ENCODE results near the gene ZNF658. TPM values are rescaled to one million over a fixed set of nuclear protein-coding genes. Genes with fewer than 3 reads are reported as not detected.
"Not testable (repeated sequence)": the region's sequence is repeated elsewhere in the genome, so short reads cannot be mapped to it uniquely, and the experiment has no call there.

ZNF658 gene
- 1 to 10 TPM; 6.8 to 9.0 (median 7.5) TPM for polyA plus RNA-seq (ENCODE audit: insufficient read depth in 1 of 5, insufficient read length in 5 of 5, low replicate concordance in 1 of 5)
- long read RNA-seq, donor 1, full-length matches to known transcripts = 3 of 3 reads
- long read RNA-seq, donor 1, partial matches to known transcripts = 0 of 3 reads
- long read RNA-seq, donor 1, other reads (novel, unspliced or antisense) = 0 of 3 reads
- long read RNA-seq, donor 2 = 0 reads
- long read RNA-seq, donor 3, full-length matches to known transcripts = 2 of 2 reads
- long read RNA-seq, donor 3, partial matches to known transcripts = 0 of 2 reads
- long read RNA-seq, donor 3, other reads (novel, unspliced or antisense) = 0 of 2 reads
- long read RNA-seq, donor 4, full-length matches to known transcripts = 3 of 3 reads
- long read RNA-seq, donor 4, partial matches to known transcripts = 0 of 3 reads
- long read RNA-seq, donor 4, other reads (novel, unspliced or antisense) = 0 of 3 reads
- long read RNA-seq, donor 5, full-length matches to known transcripts = 1 of 1 reads
- long read RNA-seq, donor 5, partial matches to known transcripts = 0 of 1 reads
- long read RNA-seq, donor 5, other reads (novel, unspliced or antisense) = 0 of 1 reads
- long read RNA-seq, donor 6, full-length matches to known transcripts = 2 of 2 reads
- long read RNA-seq, donor 6, partial matches to known transcripts = 0 of 2 reads
- long read RNA-seq, donor 6, other reads (novel, unspliced or antisense) = 0 of 2 reads
- long read RNA-seq, donor 7, full-length matches to known transcripts = 1 of 1 reads
- long read RNA-seq, donor 7, partial matches to known transcripts = 0 of 1 reads
- long read RNA-seq, donor 7, other reads (novel, unspliced or antisense) = 0 of 1 reads
- long read RNA-seq, donor 8 = 0 reads

DNA sequence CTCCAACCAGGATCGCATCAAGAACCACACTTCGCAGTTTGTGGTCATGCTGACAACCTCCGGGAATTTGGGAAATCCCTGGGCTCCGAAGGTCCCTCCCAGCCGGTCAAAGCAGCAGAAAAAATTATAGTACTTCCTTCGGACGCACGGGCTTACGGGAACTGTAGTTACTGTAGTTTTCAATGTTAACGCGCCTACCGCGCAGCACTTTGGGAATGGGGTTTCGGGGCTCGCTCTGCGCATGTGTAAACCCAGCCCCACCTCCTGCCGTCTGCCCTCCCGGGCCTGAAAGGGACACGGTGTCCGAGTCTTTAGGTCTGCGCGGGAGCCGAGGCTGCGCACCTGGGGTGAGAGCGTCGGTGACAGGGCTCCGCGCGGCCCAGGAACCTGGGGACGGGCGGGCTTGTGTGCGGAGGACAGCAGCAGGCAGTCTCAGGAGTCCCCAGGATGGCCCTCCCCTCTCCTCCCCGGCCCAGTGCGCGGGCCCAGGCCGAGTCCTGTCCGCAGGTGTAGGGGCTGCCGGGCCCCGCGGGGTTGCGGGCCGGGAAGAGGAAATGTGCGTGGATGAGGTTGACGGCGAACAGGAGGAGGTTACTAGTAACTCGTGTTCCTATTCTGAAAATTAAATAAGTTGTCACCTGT, at the start of gene ZNF658:
ZNF658 (plus strand) TSS at position 236 of the 642 bp plus-strand sequence. CDS start 2,837 bp downstream, outside the sequence.
- peak; percentile 74 to 80 for DNase-seq

DNA sequence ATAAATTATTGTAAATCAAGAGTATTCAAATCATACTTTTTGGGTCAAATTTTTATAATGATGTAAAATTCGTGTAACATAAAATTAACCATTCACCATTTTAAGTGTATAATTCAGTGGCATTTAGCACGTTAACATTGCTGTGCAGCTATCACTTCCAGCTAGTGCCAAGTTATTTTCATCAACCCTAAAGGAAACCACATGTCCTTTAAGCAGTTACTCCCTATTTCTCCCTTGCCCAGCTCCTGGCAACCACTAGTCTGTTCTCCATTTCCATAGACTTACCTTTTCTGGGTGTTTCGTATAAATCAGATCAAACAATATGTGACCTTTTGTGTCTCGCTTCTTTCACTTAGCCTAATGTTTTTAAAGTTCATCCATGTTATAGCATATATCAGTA, 38.8 kb upstream of the ZNF658 start:
- not testable (repeated sequence) for DNase-seq

DNA sequence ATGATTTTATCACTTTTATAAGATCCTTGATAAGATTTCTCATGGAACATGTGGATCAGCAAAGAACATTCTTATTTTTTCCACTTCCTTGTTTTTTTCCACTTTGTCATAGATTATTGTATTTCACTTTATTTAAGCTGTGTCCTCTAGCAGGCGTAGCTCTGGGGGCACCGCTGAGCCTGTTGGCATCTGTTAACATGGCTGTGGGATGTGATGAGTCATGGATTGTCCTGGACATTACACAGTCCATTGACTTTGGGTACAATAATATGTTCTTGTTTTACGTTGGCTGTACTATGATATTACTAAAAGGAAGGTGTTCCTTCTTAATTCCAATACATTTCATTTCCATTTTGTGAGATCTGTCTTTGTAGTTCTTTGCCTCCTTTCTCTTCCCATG, 31.9 kb upstream of the ZNF658 start:
- DNase-seq = not testable (repeated sequence)

DNA sequence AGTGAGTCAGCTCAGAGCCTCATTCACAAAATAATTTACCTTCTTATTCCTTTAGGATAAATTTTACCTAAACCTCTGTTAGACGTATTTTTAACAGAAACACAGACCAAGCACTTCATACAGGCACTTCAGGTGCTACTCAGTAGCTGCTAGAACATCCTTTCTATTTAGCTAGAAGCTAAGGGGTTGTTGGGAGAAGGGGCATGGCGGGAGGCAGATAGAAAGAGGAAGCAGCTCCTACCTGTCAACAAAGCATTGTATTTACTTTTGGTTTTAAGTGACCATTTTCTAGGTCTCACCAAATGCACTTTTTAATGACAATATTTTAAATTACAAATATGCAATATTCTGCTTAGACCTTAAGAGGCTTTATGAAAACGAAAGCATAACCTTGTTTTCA, 19.9 kb upstream of the ZNF658 start:
- not testable (repeated sequence) for DNase-seq

DNA sequence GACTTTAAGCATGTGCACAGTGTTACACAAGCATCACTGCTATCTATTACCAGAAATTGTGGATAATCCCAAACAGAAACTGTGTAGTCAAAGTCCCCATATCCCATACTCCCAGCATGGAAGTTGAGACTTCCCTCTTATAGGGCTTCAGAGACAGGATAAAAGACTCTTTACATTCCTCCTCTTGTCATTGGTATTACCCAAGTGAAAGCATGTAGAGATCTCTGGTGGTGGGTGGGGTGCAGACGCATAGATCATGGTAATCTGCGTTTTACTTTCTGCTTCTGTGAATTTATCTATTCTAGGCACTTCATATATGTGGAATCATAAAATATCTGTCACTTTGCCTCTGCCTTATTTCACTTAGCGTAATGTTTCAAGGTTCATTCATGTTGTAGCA, 18.7 kb upstream of the ZNF658 start:
- not testable (repeated sequence) for DNase-seq

DNA sequence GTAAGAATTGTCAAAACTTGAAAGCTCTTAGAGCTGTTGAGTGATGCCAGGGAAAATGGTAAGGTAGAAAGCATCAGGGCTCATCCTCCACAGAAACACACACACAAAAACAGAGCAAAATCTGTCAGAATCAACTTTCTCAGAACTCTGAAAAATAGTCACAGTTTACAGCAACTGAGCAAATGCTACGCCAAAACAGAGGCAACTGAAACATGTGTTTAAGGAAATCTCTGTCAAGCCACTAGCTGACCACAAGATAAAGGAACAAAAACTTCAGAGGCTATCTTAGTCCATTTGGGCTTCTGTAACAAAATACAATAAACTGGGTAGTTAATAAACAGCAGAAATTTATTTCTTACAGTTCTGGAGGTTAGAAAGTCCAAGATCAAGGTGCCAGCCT, 10.2 kb upstream of the ZNF658 start:
- DNase-seq = not testable (repeated sequence)

DNA sequence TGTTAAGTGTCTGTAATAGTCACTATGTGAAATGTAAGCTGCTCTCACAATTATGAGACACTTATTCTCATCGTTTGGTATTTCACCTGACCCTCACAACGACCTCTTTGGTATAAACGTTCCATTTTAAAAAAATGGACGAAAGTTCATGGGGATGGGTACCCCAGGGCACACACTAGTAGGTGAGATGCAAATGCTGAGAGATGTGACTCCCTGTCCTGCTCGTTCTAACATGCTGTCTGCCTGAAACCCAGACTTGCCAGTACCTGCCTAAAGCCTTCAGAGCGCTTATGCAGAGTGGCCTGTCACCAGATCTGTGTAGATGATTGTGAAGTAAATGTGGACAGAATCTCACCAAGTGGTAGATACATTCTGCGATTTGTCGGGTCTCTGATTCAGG, 616 bp downstream of the ZNF658 start:
- DNase-seq = not testable (repeated sequence)

DNA sequence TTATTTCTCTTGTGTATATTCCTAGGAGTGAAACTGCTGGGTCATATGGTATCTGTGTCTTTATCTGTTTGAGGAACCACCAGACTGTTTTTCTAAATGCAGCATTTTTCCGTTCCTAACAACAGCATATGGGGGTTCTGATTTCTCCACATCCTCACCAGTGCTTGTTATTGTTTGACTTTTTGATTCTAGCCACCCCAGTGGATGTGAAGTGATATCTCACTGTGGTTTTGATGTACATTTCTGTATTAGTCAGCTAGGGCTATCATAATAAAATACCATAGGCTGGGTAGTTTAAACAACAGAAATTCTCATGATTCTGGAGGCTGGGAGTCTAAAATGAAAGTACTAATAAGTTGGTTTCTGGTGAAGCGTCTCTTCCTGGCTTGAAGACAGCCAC, 9.0 kb downstream of the ZNF658 start:
- DNase-seq = not testable (repeated sequence)

DNA sequence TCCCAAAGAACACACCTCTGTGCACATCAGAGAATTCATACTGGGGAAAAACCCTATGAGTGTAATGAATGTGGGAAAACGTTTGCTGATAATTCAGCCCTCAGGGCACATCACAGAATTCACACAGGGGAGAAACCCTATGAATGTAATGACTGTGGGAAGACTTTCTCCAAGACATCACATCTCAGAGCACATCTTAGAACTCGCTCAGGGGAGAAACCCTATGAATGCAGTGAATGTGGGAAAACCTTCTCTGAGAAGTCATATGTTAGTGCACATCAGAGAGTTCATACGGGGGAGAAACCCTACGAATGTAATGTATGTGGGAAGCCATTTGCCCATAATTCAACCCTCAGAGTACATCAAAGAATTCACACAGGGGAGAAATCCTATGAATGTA, 19.5 kb downstream of the ZNF658 start:
- DNase-seq = not testable (repeated sequence)

DNA sequence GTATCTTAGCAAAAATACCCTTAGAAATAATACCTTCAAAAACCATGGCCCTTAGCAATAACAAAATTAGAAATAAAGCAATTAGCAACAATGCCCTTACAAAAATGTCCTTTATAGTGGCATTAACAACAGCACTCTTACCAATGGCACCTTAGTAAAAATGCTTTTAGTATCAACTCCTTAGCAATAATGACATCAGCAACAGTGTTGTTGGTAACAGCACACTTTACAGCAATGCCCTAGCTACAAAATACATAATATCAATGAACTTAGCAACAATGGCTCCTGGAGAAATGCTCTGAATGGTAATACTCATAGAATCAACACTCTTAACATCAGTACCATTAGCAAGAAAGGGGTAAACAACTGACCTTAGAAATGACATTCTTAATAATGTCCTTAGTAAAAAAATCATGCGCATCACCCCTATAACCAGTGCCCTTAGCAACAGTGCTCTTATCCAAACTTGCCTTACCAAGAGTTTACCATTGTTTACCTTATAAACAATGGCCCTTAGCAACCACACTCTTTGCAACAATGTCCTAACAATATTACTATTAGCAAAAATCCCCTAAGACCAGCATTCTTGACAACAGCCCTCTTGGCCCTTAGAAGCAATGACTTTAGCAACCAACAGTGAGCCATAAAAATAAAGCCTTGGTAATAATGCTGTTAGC, 35.8 kb downstream of the ZNF658 start:
- DNase-seq = not testable (repeated sequence)

DNA sequence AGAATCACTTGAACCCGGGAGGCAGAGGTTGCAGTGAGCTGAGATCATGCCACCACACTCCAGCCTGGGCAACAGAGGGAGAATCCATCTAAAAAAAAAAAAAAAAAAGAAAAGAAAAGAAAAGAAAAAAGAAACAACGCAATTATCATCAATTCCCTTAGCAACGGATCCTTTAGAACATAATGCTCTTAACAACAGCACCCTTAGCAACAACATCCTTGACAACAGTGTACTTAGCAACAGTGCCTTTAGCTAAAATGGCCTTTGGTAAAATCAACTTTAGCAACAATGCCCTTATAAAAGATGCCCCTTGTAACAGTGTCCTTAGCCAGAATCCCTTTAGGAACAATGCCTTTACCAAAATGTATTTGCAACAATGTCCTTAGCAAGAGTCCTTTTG, 37.1 kb downstream of the ZNF658 start:
- not testable (repeated sequence) for DNase-seq

DNA sequence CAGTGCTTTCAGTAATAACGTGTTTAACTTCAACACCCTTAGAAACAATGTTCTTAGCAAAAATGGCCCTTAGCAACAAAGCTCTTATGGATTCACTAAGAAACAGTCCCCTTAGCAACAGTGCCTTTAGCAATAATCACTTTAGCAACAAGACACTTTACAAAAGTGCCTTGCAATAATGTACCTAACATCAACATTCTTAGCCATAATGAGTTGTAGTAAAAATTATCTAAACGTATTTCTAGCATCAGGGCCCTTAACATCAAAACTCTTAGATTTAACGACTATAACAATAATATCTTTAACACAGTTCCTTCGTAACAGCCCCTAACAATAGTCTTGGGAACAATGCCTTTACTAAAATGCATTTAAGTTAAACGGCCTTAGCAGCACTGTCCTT, 37.8 kb downstream of the ZNF658 start:
- not testable (repeated sequence) for DNase-seq

DNA sequence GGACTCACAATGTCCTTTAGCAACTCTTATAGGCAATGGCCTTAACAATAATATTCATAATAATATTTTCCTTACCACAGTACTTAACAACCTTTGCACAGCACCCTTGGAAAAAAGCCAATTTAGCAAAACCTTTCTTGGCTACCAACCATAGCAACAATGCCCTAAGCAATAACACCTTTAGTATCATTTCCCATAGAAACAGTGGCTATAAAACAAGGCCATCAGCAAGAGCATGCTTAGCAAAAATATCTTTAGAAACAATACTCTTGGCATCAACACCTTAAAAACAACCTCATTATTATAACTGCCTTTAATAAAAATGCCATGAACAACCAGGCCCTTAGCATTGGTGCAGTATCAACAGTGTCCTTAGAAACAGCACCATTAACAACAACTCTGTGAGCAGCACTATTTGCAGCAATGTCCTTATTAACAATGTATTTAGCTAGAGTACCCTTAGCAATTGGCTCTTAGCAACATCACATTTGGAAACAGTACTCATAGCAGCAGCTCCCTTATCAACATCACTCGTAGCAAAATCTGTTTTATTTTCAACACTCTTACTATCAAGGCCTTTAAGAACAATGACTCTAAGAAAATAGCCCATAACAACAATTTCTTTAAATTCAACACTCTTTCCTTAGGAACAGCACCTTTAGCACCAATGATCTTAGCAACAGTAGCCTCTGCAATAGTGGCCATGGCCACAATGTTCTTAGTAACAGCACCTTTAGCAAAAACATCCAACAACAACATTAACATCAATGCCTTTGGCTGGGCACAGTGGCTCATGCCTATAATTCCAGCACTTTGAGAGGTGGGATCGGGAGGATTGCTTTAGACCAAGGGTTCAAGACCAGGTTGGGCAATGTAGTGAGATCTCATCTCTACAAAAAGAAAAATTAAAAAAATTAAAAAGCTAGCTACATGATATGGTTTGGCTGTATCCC, 39.6 kb downstream of the ZNF658 start:
- not testable (repeated sequence) for DNase-seq

DNA sequence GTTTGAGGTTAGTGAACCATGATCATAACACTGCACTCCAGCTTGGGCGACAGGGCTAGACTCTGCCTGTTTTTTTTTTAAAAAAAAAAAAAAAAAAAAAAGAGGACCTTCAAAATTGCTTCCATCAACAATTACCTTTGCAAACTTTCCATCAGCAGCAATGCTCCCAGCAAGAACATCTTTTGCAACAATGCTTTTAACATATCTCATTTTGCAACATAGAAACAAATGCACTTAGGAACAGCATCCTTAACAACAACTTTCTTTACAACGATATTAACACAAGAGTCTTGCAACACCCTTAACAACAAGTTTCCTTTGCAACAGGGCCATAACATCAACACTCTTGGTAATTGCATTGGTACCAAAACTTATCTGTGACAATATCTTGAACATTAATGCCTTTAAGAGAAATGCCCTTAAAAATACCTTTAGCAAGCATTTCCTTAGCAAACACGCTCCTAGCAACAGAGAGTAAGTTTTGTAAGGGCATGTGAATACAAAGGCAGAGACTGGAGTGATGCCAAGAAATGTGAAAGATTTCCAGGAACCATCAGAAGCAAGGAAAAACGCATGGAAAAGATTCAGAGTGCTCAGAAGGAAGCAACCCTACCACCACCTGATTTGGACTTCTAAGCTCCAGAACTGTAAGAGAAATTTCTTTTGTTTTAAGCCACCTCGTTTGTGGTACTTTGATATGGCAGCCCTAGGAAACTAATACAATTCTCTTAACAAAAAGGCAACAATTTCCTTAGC, 42.1 kb downstream of the ZNF658 start:
- not testable (repeated sequence) for DNase-seq

DNA sequence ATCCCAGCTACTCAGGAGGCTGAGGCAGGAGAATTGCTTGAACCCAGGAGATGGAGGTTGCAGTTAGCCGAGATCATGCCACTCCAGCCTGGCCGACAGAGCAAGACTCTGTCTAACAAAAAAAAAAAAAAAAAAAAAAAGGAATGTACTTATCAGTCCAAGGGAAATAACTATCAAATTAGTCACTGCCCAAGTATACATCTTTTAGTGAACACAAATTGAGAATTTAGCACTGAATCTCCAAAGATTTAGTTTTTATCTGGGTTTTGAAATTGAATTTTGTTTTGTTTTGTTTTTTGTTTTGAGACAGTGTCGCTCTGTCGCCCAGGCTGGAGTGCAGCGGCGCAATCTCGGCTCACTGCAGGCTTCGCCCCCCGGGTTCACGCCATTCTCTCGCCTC, 52.1 kb downstream of the ZNF658 start:
- DNase-seq = not testable (repeated sequence)
